B cell (primary cell): ENCODE measurements around the gene SHROOM2.

Experiments
- EZH2 ChIP-seq: IDR thresholded peaks from 2 replicates; pipeline ENCODE4 v1.6.1; 2012; ENCODE audit warnings: borderline replicate concordance, low read depth, mild to moderate bottlenecking, moderate library complexity, low read length; ENCODE audit not compliant: insufficient read depth, poor library complexity, severe bottlenecking
- TF ChIP-seq, protein P1 (sequence below): fragments of 200-600 bp; IDR thresholded peaks from one replicate; pipeline ENCODE4 v1.8.0; 2022; ENCODE audit warnings: antibody characterized with exemption, mild to moderate bottlenecking

DNA sequence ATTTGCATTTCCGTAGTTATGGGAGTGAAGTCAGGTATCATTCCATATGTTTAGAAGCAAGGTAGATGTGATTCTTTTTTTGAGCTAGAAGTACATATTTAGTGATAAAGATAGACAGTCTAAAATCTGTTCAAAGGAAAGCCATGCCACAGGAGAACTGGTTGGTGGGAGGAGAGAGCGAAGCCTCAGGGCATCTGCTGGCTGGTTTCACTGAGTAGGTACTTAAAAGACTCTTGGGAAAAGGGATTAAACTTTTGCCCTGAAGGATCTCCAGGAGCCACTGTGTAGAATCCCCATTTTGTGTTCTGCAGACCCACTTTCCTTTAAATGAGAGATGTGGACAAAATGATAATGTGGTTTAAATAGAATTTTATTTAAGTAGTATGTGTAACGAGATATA, 89.6 kb downstream of the SHROOM2 start:
- no peak for TF ChIP-seq EZH2
- TF ChIP-seq, protein P1, sequence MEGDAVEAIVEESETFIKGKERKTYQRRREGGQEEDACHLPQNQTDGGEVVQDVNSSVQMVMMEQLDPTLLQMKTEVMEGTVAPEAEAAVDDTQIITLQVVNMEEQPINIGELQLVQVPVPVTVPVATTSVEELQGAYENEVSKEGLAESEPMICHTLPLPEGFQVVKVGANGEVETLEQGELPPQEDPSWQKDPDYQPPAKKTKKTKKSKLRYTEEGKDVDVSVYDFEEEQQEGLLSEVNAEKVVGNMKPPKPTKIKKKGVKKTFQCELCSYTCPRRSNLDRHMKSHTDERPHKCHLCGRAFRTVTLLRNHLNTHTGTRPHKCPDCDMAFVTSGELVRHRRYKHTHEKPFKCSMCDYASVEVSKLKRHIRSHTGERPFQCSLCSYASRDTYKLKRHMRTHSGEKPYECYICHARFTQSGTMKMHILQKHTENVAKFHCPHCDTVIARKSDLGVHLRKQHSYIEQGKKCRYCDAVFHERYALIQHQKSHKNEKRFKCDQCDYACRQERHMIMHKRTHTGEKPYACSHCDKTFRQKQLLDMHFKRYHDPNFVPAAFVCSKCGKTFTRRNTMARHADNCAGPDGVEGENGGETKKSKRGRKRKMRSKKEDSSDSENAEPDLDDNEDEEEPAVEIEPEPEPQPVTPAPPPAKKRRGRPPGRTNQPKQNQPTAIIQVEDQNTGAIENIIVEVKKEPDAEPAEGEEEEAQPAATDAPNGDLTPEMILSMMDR: no peak
